Cerebellar cortex (tissue), 1 donor: Measurements from ENCODE around the gene LHX6.

Experiments
- DNase-seq: peaks from one replicate; pipeline ENCODE4 v3.0.0-alpha.2; 2015; ENCODE audit warnings: low spot score

LHX6 gene

DNA sequence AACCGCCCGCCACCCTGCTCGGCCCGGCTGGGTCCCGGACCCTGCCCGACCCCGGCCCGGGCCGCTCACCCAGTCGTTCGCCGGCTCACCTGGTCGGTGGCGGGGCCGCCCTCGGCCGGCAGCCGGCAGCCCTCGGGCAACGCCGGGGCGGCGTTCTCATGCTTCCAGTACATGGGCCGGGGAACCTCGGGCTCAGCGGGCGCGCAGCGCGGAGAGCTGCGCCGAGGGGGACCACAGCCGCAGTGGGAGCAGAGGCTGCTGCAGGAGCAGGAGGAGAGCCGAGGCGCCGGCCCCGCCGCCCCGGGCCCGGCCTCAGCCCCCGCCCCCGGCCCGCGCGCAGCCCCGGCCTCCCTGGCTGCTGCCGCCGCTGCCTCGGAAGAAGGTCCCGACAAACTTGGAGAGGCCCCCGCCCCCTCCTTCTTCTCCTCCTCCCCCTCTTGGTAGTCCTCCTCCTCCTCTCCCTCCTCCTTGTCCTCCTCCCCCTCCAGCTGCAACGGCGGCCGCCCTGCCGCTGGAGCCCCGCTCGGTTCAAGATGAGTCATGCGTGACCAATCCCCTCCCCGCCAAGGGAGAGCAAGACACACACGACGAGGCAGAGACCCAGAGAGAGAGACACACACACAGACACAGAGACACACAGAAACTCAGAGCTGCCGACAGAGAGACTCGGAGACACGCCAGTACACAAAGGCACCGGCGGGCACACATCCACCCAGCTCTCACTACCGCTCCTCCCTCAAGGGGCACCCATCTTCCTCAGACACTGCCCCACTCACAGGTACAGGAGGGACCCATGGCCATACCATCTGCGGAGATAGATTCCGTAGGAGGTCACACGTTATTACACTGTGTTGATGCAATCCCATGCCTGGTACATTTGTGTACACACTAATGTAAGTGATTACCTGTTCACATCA, at the start of gene LHX6:
Gene LHX6, minus strand, starts transcription at position 390 of the 917 bp plus-strand sequence. Its CDS starts 217 bp downstream, at position 173.
- no peak for DNase-seq

GRCh38 chr9:122277285-122277897, 48.6 kb upstream of the LHX6 start:
- DNase-seq = no peak

DNA sequence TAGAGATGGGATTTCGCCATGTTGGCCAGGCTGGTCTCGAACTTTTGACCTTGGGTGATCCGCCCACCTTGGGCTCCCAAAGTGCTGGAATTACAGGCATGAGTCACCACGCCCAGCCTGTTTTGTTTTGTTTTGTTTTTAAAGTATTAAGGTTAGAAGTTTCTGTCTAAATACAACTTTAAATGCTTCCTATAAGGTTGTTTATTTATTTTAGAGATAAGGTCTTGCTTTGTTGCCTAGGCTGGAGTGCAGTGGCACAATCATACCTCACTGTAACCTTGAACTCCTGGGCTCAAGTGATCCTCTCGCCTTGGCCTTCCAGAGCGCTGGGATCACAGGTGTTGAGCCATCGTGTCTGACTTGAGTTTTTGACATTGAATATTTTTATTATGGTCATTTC, 47.3 kb upstream of the LHX6 start:
- no peak for DNase-seq

GRCh38 chr9:122274055-122274454, 45.3 kb upstream of the LHX6 start:
- DNase-seq = no peak

- no peak for DNase-seq
Measured at GRCh38 chr9:122268041-122268814, 39.5 kb upstream of the LHX6 start.

GRCh38 chr9:122265149-122265915, 36.6 kb upstream of the LHX6 start:
- DNase-seq = no peak

- DNase-seq = peak; percentile 91
Measured at GRCh38 chr9:122264360-122265148, 35.8 kb upstream of the LHX6 start, which contains the start of the genes MRRF and RBM18. TSS of gene MRRF (plus strand) at chr9:122264882. CDS start at chr9:122270892, 6,010 bp downstream. TSS of gene RBM18 (minus strand) at chr9:122264840. CDS start at chr9:122261492, 3,348 bp downstream.

DNA sequence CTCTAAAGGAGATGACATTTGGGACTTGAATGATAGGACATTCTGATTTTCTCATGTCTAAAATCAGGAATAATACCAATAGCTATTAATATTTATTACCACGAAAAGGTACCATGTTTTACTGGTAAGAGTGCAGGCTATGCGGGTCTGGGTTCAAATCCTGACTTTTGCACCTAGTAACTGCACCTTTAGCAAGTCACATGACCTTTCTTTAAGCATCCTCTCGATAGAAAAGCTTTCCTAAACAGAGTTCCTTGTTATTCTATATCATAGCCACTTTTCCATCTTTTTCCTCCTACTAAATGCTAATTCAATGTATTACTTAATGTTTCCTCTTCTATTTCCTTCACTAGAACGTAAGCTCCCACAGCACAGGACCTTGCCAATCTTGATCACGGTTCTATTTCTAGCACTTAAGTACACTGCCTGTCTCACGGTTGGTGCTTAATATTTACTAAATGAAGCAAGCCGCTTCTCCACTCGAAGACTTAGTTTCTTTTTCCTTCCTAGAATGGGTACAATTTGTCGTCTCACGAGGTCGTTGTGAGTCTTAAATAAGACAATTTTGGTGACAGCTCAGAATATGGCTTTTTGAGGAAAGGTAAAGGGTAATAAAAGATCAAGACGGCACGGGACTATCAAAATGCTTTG, 35.1 kb upstream of the LHX6 start:
- peak; percentile 12 for DNase-seq

- no peak for DNase-seq
Measured at GRCh38 chr9:122262073-122262472, 33.3 kb upstream of the LHX6 start.

- DNase-seq = no peak
Measured at GRCh38 chr9:122261469-122261881, 32.7 kb upstream of the LHX6 start.

GRCh38 chr9:122258886-122259415, 30.2 kb upstream of the LHX6 start:
- DNase-seq = no peak

DNA sequence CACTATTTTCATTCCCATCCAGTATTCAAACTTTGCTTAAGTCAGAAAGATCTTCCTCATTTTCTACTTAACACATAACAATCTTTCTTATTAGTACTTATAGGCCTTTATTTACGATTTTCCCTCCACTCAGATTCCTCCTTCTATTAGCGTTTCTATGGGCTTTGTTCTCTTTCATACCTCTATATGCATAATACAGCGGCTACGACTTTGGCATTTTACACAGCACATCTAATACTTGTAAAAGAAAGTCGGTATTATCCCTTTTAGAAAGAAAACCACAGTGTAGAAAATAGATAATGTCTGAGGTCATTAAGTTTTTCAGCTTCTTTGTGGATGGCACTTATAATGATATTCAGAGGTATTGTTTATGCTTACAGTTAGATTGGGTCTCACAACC, 27.4 kb upstream of the LHX6 start:
- no peak for DNase-seq

DNA sequence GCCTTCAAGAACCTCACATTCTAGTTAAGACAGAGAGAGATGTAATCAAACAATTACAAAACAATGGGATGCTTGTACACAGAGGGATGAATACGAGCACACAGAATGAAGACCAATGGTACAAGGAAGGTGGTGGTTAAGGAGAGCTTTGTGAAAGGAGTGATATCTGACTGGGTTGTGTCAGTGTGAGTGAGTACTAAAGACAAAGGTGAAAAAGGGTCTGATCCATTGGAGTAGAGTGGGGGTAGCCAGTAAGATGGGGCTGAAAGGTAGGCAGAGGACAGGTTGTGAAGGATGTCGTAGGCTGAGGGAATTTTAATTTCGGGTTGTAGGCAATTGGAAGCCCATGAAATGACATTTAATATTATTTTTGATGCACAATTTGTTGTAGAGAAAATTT, 26.0 kb upstream of the LHX6 start:
- no peak for DNase-seq

- no peak for DNase-seq
Measured at GRCh38 chr9:122252796-122253195, 24.0 kb upstream of the LHX6 start.

DNA sequence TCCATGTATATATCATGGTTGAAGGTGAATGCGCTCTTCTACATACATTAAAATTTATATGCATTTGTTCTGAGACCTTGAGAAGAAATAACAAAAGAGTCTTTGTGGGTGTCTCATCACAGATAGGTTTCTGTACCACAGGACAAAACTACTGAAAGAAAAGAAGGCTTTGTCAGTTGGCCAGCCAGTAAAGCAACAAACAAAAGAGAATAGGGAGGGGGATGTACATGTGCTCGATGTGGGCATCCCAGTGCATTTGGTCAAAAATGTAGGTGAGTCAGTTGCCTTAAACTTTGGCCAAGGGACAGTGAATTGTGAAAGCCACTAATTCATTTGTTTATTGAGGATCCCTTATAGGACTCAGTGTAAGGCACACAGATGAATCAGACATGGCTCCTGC, 22.6 kb upstream of the LHX6 start:
- DNase-seq = no peak

DNA sequence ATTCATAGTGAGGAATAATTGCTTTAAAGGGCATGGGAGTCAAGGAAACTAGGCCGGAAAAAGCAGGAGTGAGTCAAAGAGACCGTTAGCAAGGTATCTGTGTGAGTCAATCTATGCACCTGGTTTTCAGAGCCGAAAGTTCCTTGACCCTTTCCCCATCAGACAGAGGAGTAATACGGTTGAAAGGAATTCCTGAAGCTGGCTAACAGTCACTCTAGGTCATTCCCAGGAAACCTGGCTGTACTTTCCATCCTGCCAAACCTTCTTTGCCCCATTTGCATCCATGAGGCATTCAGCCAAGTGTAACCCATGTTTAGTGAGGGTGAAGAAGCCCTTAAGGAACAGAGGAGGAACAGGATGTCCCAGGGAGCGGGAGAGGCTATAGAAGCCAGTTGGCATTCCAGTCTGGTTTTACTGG, 19.7 kb upstream of the LHX6 start:
- no peak for DNase-seq

DNA sequence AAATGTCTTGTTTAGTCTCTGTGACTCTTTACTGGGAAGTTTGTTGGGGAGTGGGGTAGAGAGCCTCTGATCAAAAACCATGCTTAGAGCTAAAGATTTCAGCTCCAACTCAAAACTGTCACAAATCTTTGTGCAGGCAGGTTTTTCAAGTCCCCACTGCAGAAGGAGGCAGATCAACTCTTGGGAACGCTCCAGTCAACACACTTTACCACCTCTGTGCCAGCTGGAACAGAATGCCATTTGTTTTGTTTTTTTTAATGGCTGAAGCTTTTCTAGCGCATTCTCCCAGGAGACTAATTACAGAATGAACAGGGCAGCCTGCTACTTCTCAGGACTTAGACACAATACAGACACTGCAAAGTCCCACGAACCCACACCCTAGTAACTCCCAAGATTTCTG, 17.9 kb upstream of the LHX6 start:
- DNase-seq = no peak

GRCh38 chr9:122244349-122244748, 15.6 kb upstream of the LHX6 start:
- no peak for DNase-seq

GRCh38 chr9:122239722-122240121, 11.0 kb upstream of the LHX6 start:
- DNase-seq = peak; percentile 29

GRCh38 chr9:122236681-122237080, 7.9 kb upstream of the LHX6 start:
- no peak for DNase-seq
